ENCODE data around the gene SEC14L3.

- TF ChIP-seq CTCF (IDR thresholded peaks at IDR 0.05; ENCODE audit: borderline replicate concordance, extremely low read depth, low read length, poor library complexity, severe bottlenecking) (no peak), EZH2 (IDR thresholded peaks at IDR 0.05; ENCODE audit: borderline replicate concordance, low read depth, low read length, severe bottlenecking) (no peak)
These were observed 19.6 kb upstream of the SEC14L3 start for GRCh38 chr22:30491381-30491780.
